ENCODE results near the gene GCFC2.

Gene GCFC2

GRCh38 chr2:75654012-75654411 lies 56.7 kb downstream of the GCFC2 start:
- no peak overlapping the region for H2AFZ ChIP-seq (ENCODE audit: low read length)
- no peaks in the 10 kb centered on the region for H3K27me3 ChIP-seq (ENCODE audit: control insufficient read depth in 3 of 3, insufficient read depth in 3 of 3, low read depth in 1 of 3, low read length in 3 of 3)
- H3K27ac ChIP-seq (replicated peaks; ENCODE audit: low read length): no peak overlapping the region
- H3K9ac ChIP-seq (ENCODE audit: low read depth, low read length, poor library complexity): no peak overlapping the region
- no peak overlapping the region for H3K14ac ChIP-seq (ENCODE audit: low read length)
- no peak overlapping the region for H2AK5ac ChIP-seq (ENCODE audit: low read depth, low read length)
- no peak overlapping the region for H2BK12ac ChIP-seq (ENCODE audit: low read length)
- no peak overlapping the region for H3K4ac ChIP-seq (ENCODE audit: low read length)
- H3K4me1 ChIP-seq (ENCODE audit: control insufficient read depth in 2 of 2, insufficient read depth in 1 of 2, low read depth in 1 of 2, low read length in 2 of 2): no peaks in the 10 kb centered on the region
- H3K4me3 ChIP-seq (ENCODE audit: low read length in 2 of 2): no peak overlapping the region
- no peaks in the 10 kb centered on the region for H3K79me1 ChIP-seq (ENCODE audit: low read depth, low read length)
- no peak overlapping the region for H2BK120ac ChIP-seq (ENCODE audit: low read depth, low read length)
- no peak overlapping the region for H3K23ac ChIP-seq (ENCODE audit: low read depth, low read length, poor library complexity)
- no peak overlapping the region for H2BK15ac ChIP-seq (ENCODE audit: low read length)
- H3K9me3 ChIP-seq (replicated peaks in 1 of 2; ENCODE audit: control insufficient read depth in 2 of 2, insufficient read depth in 1 of 2, low read depth in 1 of 2, low read length in 2 of 2): peaks cover 0 to 10% of the 10 kb centered on the region in 2 donors
- no peak overlapping the region for H3K4me2 ChIP-seq (ENCODE audit: insufficient read depth, low read length, poor library complexity, severe bottlenecking)
- peaks cover 26 to 100% of the 10 kb centered on the region in 2 donors for H3K36me3 ChIP-seq (replicated peaks in 1 of 2; ENCODE audit: control insufficient read depth in 2 of 2, insufficient read depth in 2 of 2, low read length in 2 of 2)
- WGBS, 2 donors (ENCODE audit: extremely low coverage in 2 of 2, insufficient read length in 2 of 2, insufficient replicate concordance in 1 of 2): no CpG with 5 or more reads among the region's 2 CpGs
- no peak for DNase-seq (ENCODE audit: low spot score)
- H2BK5ac ChIP-seq (ENCODE audit: low read length): no peak overlapping the region
- H4K8ac ChIP-seq (ENCODE audit: low read depth, low read length): no peak overlapping the region
- H3K18ac ChIP-seq (ENCODE audit: low read length): no peak overlapping the region
- no peak overlapping the region for H4K91ac ChIP-seq (ENCODE audit: low read depth, low read length, poor library complexity)

GRCh38 chr2:75647771-75648170 lies 62.9 kb downstream of the GCFC2 start:
- H4K8ac ChIP-seq (ENCODE audit: low read depth, low read length): no peak overlapping the region
- H3K27ac ChIP-seq (replicated peaks; ENCODE audit: low read length): no peak overlapping the region
- no peak overlapping the region for H3K4me2 ChIP-seq (ENCODE audit: insufficient read depth, low read length, poor library complexity, severe bottlenecking)
- H3K4ac ChIP-seq (ENCODE audit: low read length): no peak overlapping the region
- no peak overlapping the region for H3K14ac ChIP-seq (ENCODE audit: low read length)
- H3K9ac ChIP-seq (ENCODE audit: low read depth, low read length, poor library complexity): no peak overlapping the region
- peak overlapping the region in 1 of 2 donors; percentile 96 for H3K4me3 ChIP-seq (ENCODE audit: low read length in 2 of 2)
- H2BK5ac ChIP-seq (ENCODE audit: low read length): no peak overlapping the region
- no peak overlapping the region for H4K91ac ChIP-seq (ENCODE audit: low read depth, low read length, poor library complexity)
- H2AK5ac ChIP-seq (ENCODE audit: low read depth, low read length): no peak overlapping the region
- no peaks in the 10 kb centered on the region for H3K79me1 ChIP-seq (ENCODE audit: low read depth, low read length)
- H2BK120ac ChIP-seq (ENCODE audit: low read depth, low read length): no peak overlapping the region
- H2BK12ac ChIP-seq (ENCODE audit: low read length): no peak overlapping the region
- no peak overlapping the region for H2AFZ ChIP-seq (ENCODE audit: low read length)
- no peaks in the 10 kb centered on the region for H3K27me3 ChIP-seq (ENCODE audit: control insufficient read depth in 3 of 3, insufficient read depth in 3 of 3, low read depth in 1 of 3, low read length in 3 of 3)
- H3K18ac ChIP-seq (ENCODE audit: low read length): no peak overlapping the region
- no peaks in the 10 kb centered on the region for H3K9me3 ChIP-seq (replicated peaks in 1 of 2; ENCODE audit: control insufficient read depth in 2 of 2, insufficient read depth in 1 of 2, low read depth in 1 of 2, low read length in 2 of 2)
- peaks cover 0 to 1% of the 10 kb centered on the region in 2 donors for H3K4me1 ChIP-seq (ENCODE audit: control insufficient read depth in 2 of 2, insufficient read depth in 1 of 2, low read depth in 1 of 2, low read length in 2 of 2)
- H3K23ac ChIP-seq (ENCODE audit: low read depth, low read length, poor library complexity): no peak overlapping the region
- H3K36me3 ChIP-seq (replicated peaks in 1 of 2; ENCODE audit: control insufficient read depth in 2 of 2, insufficient read depth in 2 of 2, low read length in 2 of 2): peaks cover 10 to 50% of the 10 kb centered on the region in 2 donors
- H2BK15ac ChIP-seq (ENCODE audit: low read length): no peak overlapping the region
- WGBS, 2 donors (ENCODE audit: extremely low coverage in 2 of 2, insufficient read length in 2 of 2, insufficient replicate concordance in 1 of 2): no CpG with 5 or more reads among the region's 3 CpGs
- DNase-seq (ENCODE audit: low spot score): no peak

GRCh38 chr2:75646583-75647425 lies 63.9 kb downstream of the GCFC2 start, which contains the start of gene MRPL19:
Gene MRPL19, plus strand, starts transcription at chr2:75646783. Its CDS starts 25 bp downstream, at chr2:75646808.
- Histone ChIP-seq H3K4me3 (ENCODE audit: low read length in 2 of 2) (peak within 1 kb of the TSS; percentile 89 to 96), H3K9me3 (replicated peaks in 1 of 2; ENCODE audit: control insufficient read depth in 2 of 2, insufficient read depth in 1 of 2, low read depth in 1 of 2, low read length in 2 of 2) (no peaks in the 10 kb centered on the region), H3K36me3 (replicated peaks in 1 of 2; ENCODE audit: control insufficient read depth in 2 of 2, insufficient read depth in 2 of 2, low read length in 2 of 2) (peaks cover 10 to 40% of the 10 kb centered on the region in 2 donors), H3K4me1 (ENCODE audit: control insufficient read depth in 2 of 2, insufficient read depth in 1 of 2, low read depth in 1 of 2, low read length in 2 of 2) (peaks cover 0 to 1% of the 10 kb centered on the region in 2 donors), H3K27me3 (ENCODE audit: control insufficient read depth in 3 of 3, insufficient read depth in 3 of 3, low read depth in 1 of 3, low read length in 3 of 3) (no peaks in the 10 kb centered on the region), H2BK120ac (ENCODE audit: low read depth, low read length) (no peak within 1 kb of the TSS), H2BK12ac (ENCODE audit: low read length) (no peak within 1 kb of the TSS), H3K4me2 (ENCODE audit: insufficient read depth, low read length, poor library complexity, severe bottlenecking) (peak within 1 kb of the TSS; percentile 43), H3K79me1 (ENCODE audit: low read depth, low read length) (no peaks in the 10 kb centered on the region), H3K14ac (ENCODE audit: low read length) (peak within 1 kb of the TSS; percentile 90), H4K8ac (ENCODE audit: low read depth, low read length) (no peak within 1 kb of the TSS), H2AK5ac (ENCODE audit: low read depth, low read length) (no peak within 1 kb of the TSS), H2BK15ac (ENCODE audit: low read length) (no peak within 1 kb of the TSS), H4K91ac (ENCODE audit: low read depth, low read length, poor library complexity) (no peak within 1 kb of the TSS), H2BK5ac (ENCODE audit: low read length) (peak within 1 kb of the TSS; percentile 79), H3K9ac (ENCODE audit: low read depth, low read length, poor library complexity) (peak within 1 kb of the TSS; percentile 97), H3K4ac (ENCODE audit: low read length) (no peak within 1 kb of the TSS), H3K18ac (ENCODE audit: low read length) (peak within 1 kb of the TSS; percentile 100), H3K23ac (ENCODE audit: low read depth, low read length, poor library complexity) (peak within 1 kb of the TSS; percentile 90), H2AFZ (ENCODE audit: low read length) (peak within 1 kb of the TSS; percentile 91), H3K27ac (replicated peaks; ENCODE audit: low read length) (no peak within 1 kb of the TSS)
- DNase-seq (ENCODE audit: low spot score): peak; percentile 69
- WGBS, 2 donors (ENCODE audit: extremely low coverage in 2 of 2, insufficient read length in 2 of 2, insufficient replicate concordance in 1 of 2): no CpG with 5 or more reads among the region's 60 CpGs

DNA sequence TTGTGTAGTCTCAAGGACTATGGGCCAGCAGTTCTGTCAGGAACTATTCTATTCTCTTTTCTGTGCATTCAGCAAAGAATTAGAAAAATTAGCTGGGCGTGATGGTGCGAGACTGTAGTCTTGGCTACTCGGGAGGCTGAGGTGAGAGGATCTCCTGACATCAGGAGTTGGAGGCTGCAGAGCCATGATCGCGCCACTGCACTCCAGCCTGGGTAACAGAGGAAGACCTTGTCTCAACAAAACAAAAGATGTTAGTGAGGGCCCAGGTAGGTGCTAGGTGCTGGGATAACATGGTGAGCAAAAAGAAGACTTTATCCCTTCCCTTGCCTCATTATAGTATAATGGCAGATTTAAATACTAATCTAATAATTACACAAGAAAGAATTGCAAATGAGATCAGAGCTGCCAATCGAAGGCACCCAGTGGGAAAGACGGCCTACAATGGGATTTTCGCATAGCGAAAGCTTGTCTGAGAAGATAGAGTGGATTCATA lies 64.6 kb downstream of the GCFC2 start:
- Histone ChIP-seq H3K79me1 (ENCODE audit: low read depth, low read length) (no peaks in the 10 kb centered on the region), H2BK12ac (ENCODE audit: low read length) (no peak overlapping the region), H3K9ac (ENCODE audit: low read depth, low read length, poor library complexity) (no peak overlapping the region), H3K4me2 (ENCODE audit: insufficient read depth, low read length, poor library complexity, severe bottlenecking) (peak overlapping the region; percentile 43), H3K14ac (ENCODE audit: low read length) (no peak overlapping the region), H3K27me3 (ENCODE audit: control insufficient read depth in 3 of 3, insufficient read depth in 3 of 3, low read depth in 1 of 3, low read length in 3 of 3) (no peaks in the 10 kb centered on the region), H3K18ac (ENCODE audit: low read length) (peak overlapping the region; percentile 15), H3K27ac (replicated peaks; ENCODE audit: low read length) (no peak overlapping the region), H3K36me3 (replicated peaks in 1 of 2; ENCODE audit: control insufficient read depth in 2 of 2, insufficient read depth in 2 of 2, low read length in 2 of 2) (peaks cover 8 to 33% of the 10 kb centered on the region in 2 donors), H3K4ac (ENCODE audit: low read length) (no peak overlapping the region), H4K91ac (ENCODE audit: low read depth, low read length, poor library complexity) (no peak overlapping the region), H2AFZ (ENCODE audit: low read length) (peak overlapping the region; percentile 91), H2BK5ac (ENCODE audit: low read length) (no peak overlapping the region), H3K4me3 (ENCODE audit: low read length in 2 of 2) (peak overlapping the region; percentile 89 to 96), H4K8ac (ENCODE audit: low read depth, low read length) (no peak overlapping the region), H2BK120ac (ENCODE audit: low read depth, low read length) (no peak overlapping the region), H3K23ac (ENCODE audit: low read depth, low read length, poor library complexity) (no peak overlapping the region), H2BK15ac (ENCODE audit: low read length) (no peak overlapping the region), H3K9me3 (replicated peaks in 1 of 2; ENCODE audit: control insufficient read depth in 2 of 2, insufficient read depth in 1 of 2, low read depth in 1 of 2, low read length in 2 of 2) (no peaks in the 10 kb centered on the region), H2AK5ac (ENCODE audit: low read depth, low read length) (no peak overlapping the region), H3K4me1 (ENCODE audit: control insufficient read depth in 2 of 2, insufficient read depth in 1 of 2, low read depth in 1 of 2, low read length in 2 of 2) (peaks cover 0 to 1% of the 10 kb centered on the region in 2 donors)
- DNase-seq (ENCODE audit: low spot score): no peak
- WGBS, 2 donors (ENCODE audit: extremely low coverage in 2 of 2, insufficient read length in 2 of 2, insufficient replicate concordance in 1 of 2): no CpG with 5 or more reads among the region's 9 CpGs

Data from neuronal stem cell (in vitro differentiated cells).